GM18907 (cell line): Measurements from ENCODE around the gene WWOX.
"Not testable (repeated sequence)": the region's sequence is repeated elsewhere in the genome, so short reads cannot be mapped to it uniquely, and the experiment has no call there.

Source experiments
- ATAC-seq: cut with Tn5 transposase; IDR thresholded peaks from one replicate; pipeline ENCODE4 v1.9.1; 2021; ENCODE audit warnings: mild to moderate bottlenecking, moderate library complexity; ENCODE audit not compliant: unreplicated experiment

Gene WWOX

GRCh38 chr16:79013930-79014660 is 914.6 kb downstream of the WWOX start:
- no peak for ATAC-seq

- ATAC-seq = no peak
These were observed 919.4 kb downstream of the WWOX start for GRCh38 chr16:79018650-79019429.

DNA sequence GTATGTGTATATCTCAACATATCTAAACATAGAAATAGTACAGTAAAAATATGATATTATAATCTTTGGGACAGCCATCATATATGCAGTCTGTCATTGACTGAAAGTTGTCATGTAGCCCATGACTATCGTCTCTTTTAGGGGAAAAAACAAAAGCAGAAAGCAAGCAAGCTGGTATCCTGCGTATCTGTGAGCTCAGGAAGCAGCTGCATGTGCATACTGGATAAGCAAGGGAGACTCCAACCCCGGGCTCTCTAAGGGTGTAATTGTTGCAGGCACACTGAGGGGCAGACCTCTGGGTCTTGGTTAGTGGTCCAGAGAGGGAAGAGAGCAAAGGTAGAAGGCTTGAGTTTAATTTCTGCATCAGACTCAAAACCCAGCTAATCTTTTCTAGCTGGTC is 920.0 kb downstream of the WWOX start:
- no peak for ATAC-seq

DNA sequence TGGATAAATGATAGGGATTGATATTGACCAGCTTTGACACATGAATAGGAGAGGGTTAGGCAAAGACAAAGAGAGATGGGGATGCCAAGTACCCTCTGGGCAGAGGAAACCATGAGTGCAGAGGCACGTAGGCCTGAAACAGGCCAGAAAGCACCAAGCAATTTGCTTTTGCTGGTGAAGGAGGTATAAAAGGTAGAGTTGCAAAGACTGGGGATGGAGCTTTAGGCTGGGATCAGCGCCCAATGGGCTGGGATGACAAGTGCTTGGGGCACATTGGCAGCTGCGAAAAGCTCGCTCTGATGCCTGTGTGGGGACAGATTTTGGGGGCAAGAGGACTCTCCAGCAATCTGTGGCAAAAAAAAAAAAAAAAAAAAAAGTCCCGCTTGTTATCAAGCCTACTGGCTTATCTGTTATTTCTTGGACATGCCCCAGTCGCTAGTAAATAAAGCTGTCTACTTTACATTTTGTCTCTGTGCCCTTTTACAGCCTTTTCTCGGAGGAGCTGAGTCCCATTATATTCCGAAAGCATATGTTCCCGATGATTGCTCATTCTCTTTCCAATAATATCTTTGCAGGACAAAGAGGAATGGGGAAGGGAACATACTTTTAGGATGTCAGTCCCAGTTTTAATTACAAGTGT is 922.7 kb downstream of the WWOX start:
- no peak for ATAC-seq

GRCh38 chr16:79026117-79026516 is 926.7 kb downstream of the WWOX start:
- ATAC-seq = no peak

GRCh38 chr16:79036541-79036940 is 937.1 kb downstream of the WWOX start:
- no peak for ATAC-seq

GRCh38 chr16:79037521-79038373 is 938.3 kb downstream of the WWOX start:
- ATAC-seq = no peak

DNA sequence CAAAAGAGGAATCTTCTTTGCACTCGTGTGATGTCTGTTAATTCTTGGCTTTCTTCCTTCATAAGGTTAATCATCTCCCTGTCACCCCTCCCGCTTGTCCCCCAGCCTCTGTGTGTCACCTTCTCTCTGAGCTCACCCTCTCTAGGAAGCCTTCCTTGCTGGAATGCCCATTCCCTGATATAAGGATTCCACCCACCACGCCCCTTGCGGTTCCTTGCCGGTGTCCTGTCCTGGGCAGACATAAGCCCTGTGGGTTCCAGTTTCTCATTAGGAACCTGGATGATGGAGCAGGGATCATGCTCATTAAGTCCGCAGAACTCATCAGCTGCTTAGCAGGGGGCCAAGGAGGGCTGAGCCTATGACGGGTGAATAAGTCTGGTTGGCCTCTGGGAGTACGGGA is 941.8 kb downstream of the WWOX start:
- ATAC-seq = no peak

DNA sequence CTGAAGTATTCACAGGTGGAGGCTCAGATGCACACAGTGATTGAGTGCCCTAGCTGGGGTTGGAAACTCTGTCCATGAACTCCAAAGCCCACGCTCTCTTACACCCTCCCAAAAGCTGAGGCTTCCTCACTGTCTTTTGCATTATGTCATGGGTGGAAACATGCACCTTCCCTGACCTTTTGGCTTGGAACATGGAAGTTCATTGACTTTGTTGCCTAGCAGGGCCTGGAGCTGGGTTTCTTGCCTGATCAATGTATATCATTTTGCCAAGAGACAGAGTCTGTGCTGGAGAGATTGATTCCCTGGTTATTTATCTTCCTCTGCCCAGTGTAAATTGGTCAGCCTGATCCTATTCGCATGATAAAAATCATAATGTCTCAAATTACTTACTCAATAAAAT is 942.7 kb downstream of the WWOX start:
- no peak for ATAC-seq

DNA sequence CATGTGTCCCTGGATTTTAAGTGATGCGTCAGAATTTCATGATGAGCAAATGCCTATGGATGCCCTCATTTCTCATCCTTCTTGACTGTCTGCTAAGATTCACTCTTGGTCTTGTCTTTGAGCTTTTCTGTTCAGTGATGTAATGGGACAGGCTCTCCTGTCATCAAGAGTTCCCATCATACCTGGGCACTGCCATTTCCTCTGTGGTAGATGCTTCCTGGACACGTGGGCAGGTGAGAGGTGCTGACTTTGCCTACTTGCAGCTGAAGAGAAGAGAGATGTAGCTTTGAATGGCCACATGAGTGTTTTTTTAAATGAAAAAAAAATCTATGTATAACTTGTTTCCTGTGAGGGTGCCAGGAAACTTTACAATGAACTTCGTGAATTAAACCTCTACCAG is 943.4 kb downstream of the WWOX start:
- ATAC-seq = no peak

GRCh38 chr16:79045191-79045590 is 945.7 kb downstream of the WWOX start:
- ATAC-seq = no peak

DNA sequence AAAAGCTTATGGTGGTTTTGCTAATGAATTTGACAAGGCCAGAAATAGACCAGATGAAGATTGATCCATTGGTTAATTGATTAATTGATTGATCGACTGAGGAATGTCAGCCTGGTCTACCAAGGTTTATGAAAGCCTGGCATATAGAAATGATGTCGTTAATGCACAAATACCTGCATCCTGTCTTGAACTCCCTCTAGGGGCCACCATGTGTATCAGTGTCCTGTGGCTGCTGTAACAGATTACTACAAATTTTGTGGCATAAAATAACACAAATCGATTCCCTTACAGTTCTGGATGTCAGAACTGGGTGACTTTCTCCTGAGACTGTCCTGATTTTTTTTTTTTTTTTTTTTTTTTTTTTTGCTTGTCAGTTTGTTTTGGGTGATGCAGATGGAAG is 947.9 kb downstream of the WWOX start:
- ATAC-seq = no peak

GRCh38 chr16:79049040-79049439 is 949.6 kb downstream of the WWOX start:
- no peak for ATAC-seq

- no peak for ATAC-seq
These were observed 950.6 kb downstream of the WWOX start for GRCh38 chr16:79050063-79050462.

- ATAC-seq = no peak
These were observed 951.9 kb downstream of the WWOX start for GRCh38 chr16:79051313-79051712.

DNA sequence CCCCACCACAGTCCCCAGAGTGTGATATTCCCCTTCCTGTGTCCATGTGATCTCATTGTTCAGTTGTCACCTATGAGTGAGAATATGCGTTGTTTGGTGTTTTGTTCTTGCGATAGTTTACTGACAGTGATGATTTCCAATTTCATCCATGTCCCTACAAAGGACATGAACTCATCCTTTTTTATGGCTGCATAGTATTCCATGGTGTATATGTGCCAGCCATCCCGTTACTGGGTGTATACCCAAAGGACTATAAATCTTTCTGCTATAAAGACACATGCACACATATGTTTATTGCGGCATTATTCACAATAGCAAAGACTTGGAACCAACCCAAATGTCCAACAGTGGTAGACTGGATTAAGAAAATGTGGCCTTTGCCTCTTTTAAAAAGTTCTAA is 952.7 kb downstream of the WWOX start:
- ATAC-seq = not testable (repeated sequence)

DNA sequence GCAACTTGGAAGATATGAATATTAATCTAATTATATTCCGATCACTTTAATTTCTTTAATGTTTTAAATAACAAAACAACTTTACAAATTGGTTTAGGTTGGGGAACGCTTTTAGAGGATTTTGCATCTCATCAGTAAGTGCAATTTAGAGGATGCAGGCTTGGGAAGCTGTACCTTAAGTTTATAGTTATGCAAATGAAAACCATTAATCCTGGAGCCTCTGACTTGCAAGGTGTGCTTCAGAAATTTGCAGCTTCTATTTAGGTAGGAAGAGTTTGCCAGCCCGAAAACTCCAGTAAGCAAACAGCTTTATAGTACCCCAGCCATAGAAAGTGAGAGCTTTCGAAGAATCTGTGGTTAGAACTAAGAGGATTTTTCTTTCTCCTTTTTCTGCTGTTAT is 954.1 kb downstream of the WWOX start:
- no peak for ATAC-seq

- no peak for ATAC-seq
These were observed 954.9 kb downstream of the WWOX start for GRCh38 chr16:79054211-79054984.

DNA sequence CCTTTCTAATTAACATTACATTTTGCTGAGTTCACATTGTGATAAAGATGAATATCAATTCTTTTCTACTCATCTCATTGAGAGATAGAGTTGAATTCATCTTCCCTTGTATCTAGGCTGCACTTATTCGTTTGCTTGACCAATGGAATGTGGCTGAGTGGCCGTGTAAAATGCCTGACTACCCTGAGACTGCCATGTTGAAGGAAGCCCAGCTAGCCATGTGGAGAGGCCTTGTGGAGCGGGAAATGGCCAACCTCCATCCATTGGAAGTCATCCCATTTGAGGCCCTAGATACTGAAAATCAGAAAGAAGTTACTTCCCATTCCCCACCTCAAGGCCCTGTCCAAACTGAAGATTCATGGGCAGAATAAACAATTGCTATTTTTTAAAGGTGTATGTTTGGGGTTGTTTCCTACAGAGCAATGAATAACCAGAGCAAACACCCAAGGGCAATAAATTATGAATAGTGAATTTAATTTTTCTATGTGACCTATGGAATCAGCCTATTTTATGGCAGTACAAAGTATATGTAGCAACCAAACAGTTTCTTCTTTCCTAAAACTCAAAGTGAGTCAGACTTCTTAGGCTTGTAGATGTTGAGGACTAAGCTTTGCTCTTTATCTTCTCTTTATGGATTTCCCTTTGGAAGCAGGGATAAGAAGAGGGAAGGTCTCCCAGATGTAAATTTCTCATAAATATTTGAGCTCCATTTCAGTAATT is 956.0 kb downstream of the WWOX start:
- no peak for ATAC-seq

- ATAC-seq = no peak
These were observed 961.7 kb downstream of the WWOX start for GRCh38 chr16:79061181-79061580.
